GM18519 (cell line): Measurements from ENCODE around the gene PCDHB5.
"Not testable (repeated sequence)": the region's sequence is repeated elsewhere in the genome, so short reads cannot be mapped to it uniquely, and the experiment has no call there.

Experiments
- ATAC-seq: cut with Tn5 transposase; IDR thresholded peaks from one replicate; pipeline ENCODE4 v1.9.1; 2021; ENCODE audit warnings: mild to moderate bottlenecking, moderate library complexity; ENCODE audit not compliant: unreplicated experiment, low FRiP score

Gene PCDHB5

GRCh38 chr5:141150993-141151325 lies 16.0 kb downstream of the PCDHB5 start:
- ATAC-seq = no peak

- not testable (repeated sequence) for ATAC-seq
Measured at GRCh38 chr5:141151632-141152031, 16.6 kb downstream of the PCDHB5 start.

- not testable (repeated sequence) for ATAC-seq
Measured at GRCh38 chr5:141152096-141152495, 17.1 kb downstream of the PCDHB5 start.

- no peak for ATAC-seq
Measured at GRCh38 chr5:141155540-141156374, 20.8 kb downstream of the PCDHB5 start.

GRCh38 chr5:141157356-141157755 lies 22.4 kb downstream of the PCDHB5 start:
- not testable (repeated sequence) for ATAC-seq

- ATAC-seq = not testable (repeated sequence)
Measured at GRCh38 chr5:141157901-141158300, 22.9 kb downstream of the PCDHB5 start.

GRCh38 chr5:141172381-141173204 lies 37.6 kb downstream of the PCDHB5 start, which contains the start of gene PCDHB7:
Gene PCDHB7, plus strand, starts transcription at chr5:141172644. Its CDS starts 192 bp downstream, at chr5:141172836.
- ATAC-seq = no peak

- not testable (repeated sequence) for ATAC-seq
Measured at GRCh38 chr5:141174291-141175104, 39.5 kb downstream of the PCDHB5 start.

- ATAC-seq = no peak
Measured at GRCh38 chr5:141175933-141176332, 40.9 kb downstream of the PCDHB5 start.

- ATAC-seq = not testable (repeated sequence)
Measured at GRCh38 chr5:141177577-141178191, 42.7 kb downstream of the PCDHB5 start, which contains the start of gene PCDHB8. Gene PCDHB8, plus strand, starts transcription at chr5:141177790. Its CDS starts 245 bp downstream, at chr5:141178035.

GRCh38 chr5:141179371-141179770 lies 44.4 kb downstream of the PCDHB5 start:
- ATAC-seq = not testable (repeated sequence)

GRCh38 chr5:141179876-141180275 lies 44.9 kb downstream of the PCDHB5 start:
- not testable (repeated sequence) for ATAC-seq

- ATAC-seq = no peak
Measured at GRCh38 chr5:141180313-141180712, 45.3 kb downstream of the PCDHB5 start.

- no peak for ATAC-seq
Measured at GRCh38 chr5:141182248-141182647, 47.2 kb downstream of the PCDHB5 start, which contains the start of gene PCDHB16. Gene PCDHB16, plus strand, starts transcription at chr5:141182387. Its CDS starts 173 bp downstream, at chr5:141182560.

GRCh38 chr5:141184117-141184855 lies 49.3 kb downstream of the PCDHB5 start:
- not testable (repeated sequence) for ATAC-seq

- ATAC-seq = no peak
Measured at GRCh38 chr5:141186897-141187512, 52.0 kb downstream of the PCDHB5 start, which contains the start of gene PCDHB9. Gene PCDHB9, plus strand, starts transcription at chr5:141187161. Its CDS starts 158 bp downstream, at chr5:141187319.
